Astrocyte of the hippocampus (primary cell): ENCODE data around the gene TFAP2E.

ENCODE experiments used
- DNase-seq: peaks from one replicate; pipeline ENCODE4 v3.0.0; 2011; ENCODE audit warnings: low read depth, low spot score

Gene TFAP2E

GRCh38 chr1:35557118-35557610, 15.9 kb upstream of the TFAP2E start, which contains the start of gene KIAA0319L:
TSS of gene KIAA0319L (minus strand) at chr1:35557403. CDS start at chr1:35554491, 2,912 bp downstream.
- no peak for DNase-seq

GRCh38 chr1:35557611-35558373, 15.3 kb upstream of the TFAP2E start, which contains the start of gene NCDN:
TSS of gene NCDN (plus strand) at chr1:35557799. CDS start at chr1:35558191, 392 bp downstream.
- peak; percentile 99 for DNase-seq

- no peak for DNase-seq
Measured at GRCh38 chr1:35558374-35559316, 14.5 kb upstream of the TFAP2E start.

GRCh38 chr1:35559317-35559944, 13.7 kb upstream of the TFAP2E start:
- DNase-seq: no peak

GRCh38 chr1:35560256-35561225, 12.6 kb upstream of the TFAP2E start:
- peak; percentile 77 for DNase-seq

- no peak for DNase-seq
Measured at GRCh38 chr1:35561297-35561971, 11.7 kb upstream of the TFAP2E start.

GRCh38 chr1:35561972-35562680, 11.0 kb upstream of the TFAP2E start:
- no peak for DNase-seq

- DNase-seq: no peak
Measured at GRCh38 chr1:35563166-35563565, 9.9 kb upstream of the TFAP2E start.

- DNase-seq: peak; percentile 85
Measured at GRCh38 chr1:35564037-35564883, 8.9 kb upstream of the TFAP2E start.

- DNase-seq: no peak
Measured at GRCh38 chr1:35564884-35565741, 8.0 kb upstream of the TFAP2E start.

- DNase-seq: no peak
Measured at GRCh38 chr1:35565742-35566133, 7.4 kb upstream of the TFAP2E start.

GRCh38 chr1:35567947-35568558, 5.1 kb upstream of the TFAP2E start:
- no peak for DNase-seq

GRCh38 chr1:35568975-35569395, 4.1 kb upstream of the TFAP2E start:
- peak; percentile 87 for DNase-seq

- DNase-seq: no peak
Measured at GRCh38 chr1:35569936-35570335, 3.2 kb upstream of the TFAP2E start.

- no peak for DNase-seq
Measured at GRCh38 chr1:35570589-35571137, 2.5 kb upstream of the TFAP2E start.

- DNase-seq: no peak
Measured at GRCh38 chr1:35571263-35571662, 1.9 kb upstream of the TFAP2E start.

GRCh38 chr1:35572296-35572695, 818 bp upstream of the TFAP2E start:
- no peak for DNase-seq
